HCT116 (cell line): ENCODE data around the gene GCN1.

ENCODE experiments used
- CBX3 ChIP-seq: IDR thresholded peaks from 2 replicates; pipeline ENCODE4 v1.6.1; 2012; ENCODE audit warnings: low read depth
- EZH2phosphoT487 ChIP-seq: fragments of 200-600 bp; IDR thresholded peaks from 2 replicates; pipeline ENCODE4 v1.6.1; 2018; ENCODE audit warnings: antibody characterized with exemption, borderline replicate concordance
- FOSL1 ChIP-seq: IDR thresholded peaks from 2 replicates; pipeline ENCODE4 v1.6.1; 2012; ENCODE audit warnings: low read depth
- POLR2A ChIP-seq: IDR thresholded peaks from 2 replicates; pipeline ENCODE4 v1.7.0; 2011; ENCODE audit warnings: borderline replicate concordance; ENCODE audit not compliant: insufficient read depth, insufficient read length; ENCODE audit errors: extremely low read depth
- POLR2AphosphoS5 ChIP-seq: IDR thresholded peaks from 2 replicates; pipeline ENCODE4 v1.6.1; 2011; ENCODE audit warnings: mild to moderate bottlenecking, low read depth, low read length, moderate library complexity
- RAD21 ChIP-seq: IDR thresholded peaks from 2 replicates; pipeline ENCODE4 v1.6.1; 2012; ENCODE audit warnings: low read depth, mild to moderate bottlenecking
- SIN3A ChIP-seq: IDR thresholded peaks from 2 replicates; pipeline ENCODE4 v1.6.1; 2012; ENCODE audit warnings: low read depth
- SP1 ChIP-seq: IDR thresholded peaks from 2 replicates; pipeline ENCODE4 v1.6.1; 2012; ENCODE audit warnings: low read depth
- YY1 ChIP-seq: IDR thresholded peaks from 2 replicates; pipeline ENCODE4 v1.6.1; 2011; ENCODE audit warnings: low read length, low read depth, moderate library complexity, mild to moderate bottlenecking; ENCODE audit not compliant: insufficient replicate concordance; ENCODE audit errors: extremely low read depth
- ZFX ChIP-seq: fragments of 450-650 bp; IDR thresholded peaks from 2 replicates; pipeline ENCODE4 v1.6.1; 2017
- TF ChIP-seq, protein P1 (sequence below), 3 experiments: fragments of 200-600 bp in 1 of 3; sonication (generic) in 1 of 3; IDR thresholded peaks in 2 of 3; conservative IDR thresholded peaks in 1 of 3; 2 replicates each; pipeline ENCODE4 v1.5.1; 2012 to 2017; ENCODE audit warnings: low read depth in 2 of 3, low read length in 2 of 3, antibody characterized with exemption in 1 of 3, borderline replicate concordance in 1 of 3, control low read depth in 1 of 3, mild to moderate bottlenecking in 1 of 3, mixed read lengths in 1 of 3, mixed run types in 1 of 3, moderate library complexity in 1 of 3; ENCODE audit not compliant: insufficient read depth in 1 of 3

DNA sequence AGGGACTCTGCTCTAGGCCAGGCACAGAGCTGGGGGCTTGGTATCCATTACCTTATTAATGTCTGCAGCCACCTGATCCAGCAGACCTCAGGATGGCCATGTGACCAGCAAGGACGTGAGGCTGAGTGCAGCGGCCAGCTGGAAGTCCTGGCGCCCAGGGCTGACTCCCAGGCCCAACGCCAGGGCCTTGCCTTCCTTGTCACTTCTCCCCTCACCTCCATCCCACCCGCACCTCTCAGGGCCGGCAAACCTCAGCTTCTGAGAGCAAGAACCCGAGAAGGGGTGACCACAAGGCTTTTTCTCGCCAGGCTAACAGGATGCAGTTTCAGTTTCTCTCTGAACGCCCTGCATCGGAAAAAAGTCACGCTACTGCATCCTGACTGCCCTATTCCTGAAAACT lies 93.3 kb downstream of the GCN1 start:
- no peak for TF ChIP-seq FOSL1
- TF ChIP-seq, protein P1, sequence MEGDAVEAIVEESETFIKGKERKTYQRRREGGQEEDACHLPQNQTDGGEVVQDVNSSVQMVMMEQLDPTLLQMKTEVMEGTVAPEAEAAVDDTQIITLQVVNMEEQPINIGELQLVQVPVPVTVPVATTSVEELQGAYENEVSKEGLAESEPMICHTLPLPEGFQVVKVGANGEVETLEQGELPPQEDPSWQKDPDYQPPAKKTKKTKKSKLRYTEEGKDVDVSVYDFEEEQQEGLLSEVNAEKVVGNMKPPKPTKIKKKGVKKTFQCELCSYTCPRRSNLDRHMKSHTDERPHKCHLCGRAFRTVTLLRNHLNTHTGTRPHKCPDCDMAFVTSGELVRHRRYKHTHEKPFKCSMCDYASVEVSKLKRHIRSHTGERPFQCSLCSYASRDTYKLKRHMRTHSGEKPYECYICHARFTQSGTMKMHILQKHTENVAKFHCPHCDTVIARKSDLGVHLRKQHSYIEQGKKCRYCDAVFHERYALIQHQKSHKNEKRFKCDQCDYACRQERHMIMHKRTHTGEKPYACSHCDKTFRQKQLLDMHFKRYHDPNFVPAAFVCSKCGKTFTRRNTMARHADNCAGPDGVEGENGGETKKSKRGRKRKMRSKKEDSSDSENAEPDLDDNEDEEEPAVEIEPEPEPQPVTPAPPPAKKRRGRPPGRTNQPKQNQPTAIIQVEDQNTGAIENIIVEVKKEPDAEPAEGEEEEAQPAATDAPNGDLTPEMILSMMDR (IDR thresholded peaks at IDR 0.05 in 2 of 3, conservative IDR thresholded peaks at IDR 0.05 in 1 of 3; ENCODE audit: borderline replicate concordance in 1 of 3, insufficient read depth in 1 of 3, low read depth in 2 of 3, low read length in 2 of 3), result no peak
- TF ChIP-seq POLR2AphosphoS5, result no peak
- no peak for TF ChIP-seq RAD21
- TF ChIP-seq ZFX, result no peak
- TF ChIP-seq EZH2phosphoT487, result no peak
- TF ChIP-seq YY1, result no peak
- no peak for TF ChIP-seq SP1
- TF ChIP-seq CBX3, result no peak
- no peak for TF ChIP-seq POLR2A
- no peak for TF ChIP-seq SIN3A
